ENCODE data around the gene TGFBRAP1.

Gene TGFBRAP1

DNA sequence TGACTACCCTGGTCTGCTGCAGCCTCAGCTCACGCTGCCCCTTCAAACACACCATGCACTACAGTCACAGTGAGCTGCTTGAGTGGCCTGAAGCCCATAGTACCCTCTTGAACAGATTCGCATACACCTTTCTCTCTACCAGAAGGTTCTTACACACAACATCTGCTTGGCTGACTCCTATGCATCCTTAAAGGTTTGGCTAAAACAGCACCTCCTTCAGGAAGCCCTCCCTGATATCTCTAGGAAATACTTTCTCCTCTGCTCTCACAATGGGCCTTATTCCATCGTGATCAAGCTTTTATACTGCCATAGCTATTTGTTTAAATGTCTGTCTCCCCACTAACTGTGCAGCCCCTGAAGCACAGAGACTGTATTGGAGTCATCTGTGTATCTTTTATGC lies 31.5 kb downstream of the TGFBRAP1 start:
- Histone ChIP-seq H2AFZ (ENCODE audit: low read depth) (no peak overlapping the region), H3K27ac (no peak overlapping the region), H3K4me3 (IDR thresholded peaks at IDR 0.05; ENCODE audit: insufficient read depth, low read depth, low read length) (no peak overlapping the region), H3K27me3 (ENCODE audit: insufficient read depth, low read depth) (no peaks in the 10 kb centered on the region), H3K79me2 (ENCODE audit: insufficient read depth, low read depth) (peaks cover 9% of the 10 kb centered on the region), H4K20me1 (ENCODE audit: insufficient read depth) (no peaks in the 10 kb centered on the region), H3K4me2 (no peak overlapping the region), H3K9ac (no peak overlapping the region), H3K36me3 (ENCODE audit: insufficient read depth) (no peaks in the 10 kb centered on the region; the same call in 1 of the 2 replicates), H3K4me1 (ENCODE audit: low read depth, poor library complexity, severe bottlenecking) (peaks cover 4% of the 10 kb centered on the region)
- TF ChIP-seq, protein P1, sequence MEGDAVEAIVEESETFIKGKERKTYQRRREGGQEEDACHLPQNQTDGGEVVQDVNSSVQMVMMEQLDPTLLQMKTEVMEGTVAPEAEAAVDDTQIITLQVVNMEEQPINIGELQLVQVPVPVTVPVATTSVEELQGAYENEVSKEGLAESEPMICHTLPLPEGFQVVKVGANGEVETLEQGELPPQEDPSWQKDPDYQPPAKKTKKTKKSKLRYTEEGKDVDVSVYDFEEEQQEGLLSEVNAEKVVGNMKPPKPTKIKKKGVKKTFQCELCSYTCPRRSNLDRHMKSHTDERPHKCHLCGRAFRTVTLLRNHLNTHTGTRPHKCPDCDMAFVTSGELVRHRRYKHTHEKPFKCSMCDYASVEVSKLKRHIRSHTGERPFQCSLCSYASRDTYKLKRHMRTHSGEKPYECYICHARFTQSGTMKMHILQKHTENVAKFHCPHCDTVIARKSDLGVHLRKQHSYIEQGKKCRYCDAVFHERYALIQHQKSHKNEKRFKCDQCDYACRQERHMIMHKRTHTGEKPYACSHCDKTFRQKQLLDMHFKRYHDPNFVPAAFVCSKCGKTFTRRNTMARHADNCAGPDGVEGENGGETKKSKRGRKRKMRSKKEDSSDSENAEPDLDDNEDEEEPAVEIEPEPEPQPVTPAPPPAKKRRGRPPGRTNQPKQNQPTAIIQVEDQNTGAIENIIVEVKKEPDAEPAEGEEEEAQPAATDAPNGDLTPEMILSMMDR (conservative IDR thresholded peaks at IDR 0.05; ENCODE audit: low read depth, low read length) = no peak

DNA sequence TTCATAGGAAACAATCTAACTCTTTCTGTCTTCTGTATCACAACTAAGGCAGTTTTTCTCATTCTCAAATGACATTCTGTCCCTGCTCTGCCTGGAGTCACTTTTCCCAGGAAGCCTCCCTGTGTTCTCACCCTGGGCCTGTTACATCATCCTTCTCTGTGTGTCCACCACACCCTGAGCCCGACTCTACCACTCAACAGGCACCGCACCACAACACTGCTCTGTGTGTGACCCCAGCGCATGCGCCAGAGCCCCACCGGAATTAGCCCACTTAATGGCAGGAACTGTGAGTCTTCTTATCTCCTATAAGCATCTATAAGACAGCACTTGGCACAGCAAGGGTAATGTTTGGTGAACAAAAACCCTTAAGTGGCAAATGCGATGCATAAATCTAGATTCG lies 32.3 kb downstream of the TGFBRAP1 start:
- Histone ChIP-seq H4K20me1 (ENCODE audit: insufficient read depth) (no peaks in the 10 kb centered on the region), H3K4me2 (no peak overlapping the region), H3K9ac (no peak overlapping the region), H2AFZ (ENCODE audit: low read depth) (no peak overlapping the region), H3K27ac (no peak overlapping the region), H3K79me2 (ENCODE audit: insufficient read depth, low read depth) (peaks cover 2% of the 10 kb centered on the region; the same call in 1 of the 2 replicates), H3K4me3 (IDR thresholded peaks at IDR 0.05; ENCODE audit: insufficient read depth, low read depth, low read length) (no peak overlapping the region), H3K27me3 (ENCODE audit: insufficient read depth, low read depth) (no peaks in the 10 kb centered on the region), H3K4me1 (ENCODE audit: low read depth, poor library complexity, severe bottlenecking) (peaks cover 4% of the 10 kb centered on the region), H3K36me3 (ENCODE audit: insufficient read depth) (no peaks in the 10 kb centered on the region; the same call in 1 of the 2 replicates)
- TF ChIP-seq, protein P1 (conservative IDR thresholded peaks at IDR 0.05; ENCODE audit: low read depth, low read length) = no peak

DNA sequence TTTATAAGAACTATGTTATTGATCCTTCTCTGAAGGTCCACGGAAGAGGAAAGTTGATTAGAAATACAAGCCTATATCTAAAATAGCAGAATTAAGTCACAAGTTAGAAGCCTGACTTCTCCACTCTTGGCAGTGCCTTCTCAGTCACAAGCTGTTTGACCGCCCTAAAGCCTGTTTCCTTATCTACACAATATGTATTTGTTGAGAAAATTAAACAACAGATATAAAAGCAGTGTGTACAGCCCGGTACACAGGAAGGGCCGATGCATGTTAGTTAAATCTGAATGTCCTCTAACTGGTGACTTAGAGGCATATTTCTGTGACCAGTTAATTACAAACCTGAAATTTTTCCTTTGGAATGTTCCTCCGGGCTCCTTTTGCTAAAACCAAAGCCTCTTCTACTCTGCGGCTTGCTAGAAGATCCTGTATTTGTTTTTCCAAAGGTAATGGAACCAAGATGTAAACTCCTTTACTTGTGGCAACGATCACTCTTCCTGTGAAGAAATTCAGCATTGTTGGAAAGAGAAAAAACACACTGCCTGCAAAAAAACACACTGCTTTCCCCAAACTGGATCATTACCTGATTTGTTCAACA lies 33.4 kb downstream of the TGFBRAP1 start:
- Histone ChIP-seq H3K4me3 (IDR thresholded peaks at IDR 0.05; ENCODE audit: insufficient read depth, low read depth, low read length) (no peak overlapping the region), H3K9ac (no peak overlapping the region), H3K36me3 (ENCODE audit: insufficient read depth) (no peaks in the 10 kb centered on the region; the same call in 1 of the 2 replicates), H3K79me2 (ENCODE audit: insufficient read depth, low read depth) (no peaks in the 10 kb centered on the region), H3K4me1 (ENCODE audit: low read depth, poor library complexity, severe bottlenecking) (peaks cover 4% of the 10 kb centered on the region), H3K27ac (no peak overlapping the region), H3K4me2 (no peak overlapping the region), H2AFZ (ENCODE audit: low read depth) (no peak overlapping the region), H3K27me3 (ENCODE audit: insufficient read depth, low read depth) (no peaks in the 10 kb centered on the region), H4K20me1 (ENCODE audit: insufficient read depth) (no peaks in the 10 kb centered on the region)
- TF ChIP-seq, protein P1 (conservative IDR thresholded peaks at IDR 0.05; ENCODE audit: low read depth, low read length) = no peak

DNA sequence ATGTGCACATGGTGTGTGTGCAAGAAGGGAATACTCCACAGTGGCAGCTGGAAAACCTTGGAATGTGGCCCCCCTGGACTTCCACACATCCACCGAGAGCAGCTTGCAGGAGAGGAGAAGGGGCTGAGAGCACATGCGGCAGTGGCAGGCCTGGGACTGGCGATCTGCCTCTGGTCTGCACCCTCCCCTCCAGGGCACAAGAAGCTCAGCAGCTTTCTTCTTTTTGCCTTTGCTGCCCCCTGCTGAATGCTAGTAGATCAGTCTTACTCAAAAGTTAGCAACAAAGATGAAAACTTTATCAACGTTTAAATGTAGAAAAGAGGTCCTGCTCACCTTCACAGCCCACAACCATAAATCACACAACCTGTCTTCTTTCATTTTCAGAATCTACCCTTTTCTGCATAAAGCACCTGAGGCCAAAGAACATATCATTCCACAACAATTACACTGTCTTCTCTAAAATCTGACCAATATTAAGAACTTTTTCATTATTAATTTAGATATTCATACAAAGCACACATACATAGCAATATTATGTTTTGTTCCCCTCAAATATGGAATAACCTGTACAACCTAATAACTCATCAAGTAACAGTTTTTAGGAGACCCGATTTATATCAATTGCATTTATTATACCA lies 34.6 kb downstream of the TGFBRAP1 start:
- H3K79me2 ChIP-seq (ENCODE audit: insufficient read depth, low read depth) = no peaks in the 10 kb centered on the region
- no peak overlapping the region for H3K4me3 ChIP-seq (IDR thresholded peaks at IDR 0.05; ENCODE audit: insufficient read depth, low read depth, low read length)
- no peaks in the 10 kb centered on the region; the same call in 1 of the 2 replicates for H3K36me3 ChIP-seq (ENCODE audit: insufficient read depth)
- H2AFZ ChIP-seq (ENCODE audit: low read depth) = no peak overlapping the region
- no peaks in the 10 kb centered on the region for H3K27me3 ChIP-seq (ENCODE audit: insufficient read depth, low read depth)
- no peak overlapping the region for H3K4me2 ChIP-seq
- H3K4me1 ChIP-seq (ENCODE audit: low read depth, poor library complexity, severe bottlenecking) = peaks cover 4% of the 10 kb centered on the region
- no peak overlapping the region for H3K27ac ChIP-seq
- no peaks in the 10 kb centered on the region for H4K20me1 ChIP-seq (ENCODE audit: insufficient read depth)
- TF ChIP-seq, protein P1 (conservative IDR thresholded peaks at IDR 0.05; ENCODE audit: low read depth, low read length) = peak; percentile 64
- no peak overlapping the region for H3K9ac ChIP-seq
